ENCODE measurements around the gene NCAM2. TPM values are rescaled to one million over a fixed set of nuclear protein-coding genes. Genes with fewer than 3 reads are reported as not detected.

The NCAM2 gene
- polyA plus RNA-seq, 1 donor from 2014 or later = 9.8 TPM

DNA sequence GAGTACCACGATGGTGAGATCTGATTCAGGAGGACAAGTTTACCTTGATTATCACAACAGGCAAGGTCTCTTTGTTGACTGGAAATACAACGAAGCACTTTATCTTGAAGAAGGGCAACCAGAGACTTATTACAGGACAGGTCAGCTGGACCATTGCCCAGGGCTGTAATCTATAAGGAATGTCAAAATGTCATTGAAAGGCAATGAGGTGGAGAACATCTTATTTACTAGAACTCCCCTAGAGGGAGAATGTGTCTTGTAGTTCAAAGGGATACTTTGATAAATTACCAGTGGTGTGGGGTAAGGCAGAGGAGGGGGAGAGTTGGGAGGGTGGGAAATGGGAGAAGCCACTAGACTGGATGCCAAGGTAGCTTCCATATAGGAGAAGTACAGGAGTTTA is 212.3 kb downstream of the NCAM2 start:
- no peaks in the 10 kb centered on the region for H3K27me3 ChIP-seq (ENCODE audit: insufficient read depth, low read depth, low read length)
- H3F3A ChIP-seq (ENCODE audit: insufficient read depth, low read length, poor library complexity, severe bottlenecking) = no peaks in the 10 kb centered on the region
- H3K4me3 ChIP-seq (ENCODE audit: low read length) = no peak overlapping the region
- no peaks in the 10 kb centered on the region for H3K9me2 ChIP-seq (ENCODE audit: insufficient read depth, low read length)
- H3K9me3 ChIP-seq (ENCODE audit: low read length) = no peaks in the 10 kb centered on the region
- H3K79me2 ChIP-seq (replicated peaks; ENCODE audit: insufficient read depth, low read length) = no peaks in the 10 kb centered on the region
- H3K36me3 ChIP-seq (ENCODE audit: insufficient read depth, low read length) = no peaks in the 10 kb centered on the region
- TF ChIP-seq MXI1 (conservative IDR thresholded peaks at IDR 0.05; ENCODE audit: poor library complexity, severe bottlenecking) = no peak
- no peak for TF ChIP-seq RAD21 (conservative IDR thresholded peaks at IDR 0.05)
- TF ChIP-seq POLR2AphosphoS5 (IDR thresholded peaks at IDR 0.05) = no peak
- no peak for TF ChIP-seq EP300 (conservative IDR thresholded peaks at IDR 0.05; ENCODE audit: poor library complexity, severe bottlenecking)
- no peak for TF ChIP-seq EZH2 (IDR thresholded peaks at IDR 0.05; ENCODE audit: borderline replicate concordance, insufficient read depth, low read length, poor library complexity, severe bottlenecking)
- TF ChIP-seq, protein P1, sequence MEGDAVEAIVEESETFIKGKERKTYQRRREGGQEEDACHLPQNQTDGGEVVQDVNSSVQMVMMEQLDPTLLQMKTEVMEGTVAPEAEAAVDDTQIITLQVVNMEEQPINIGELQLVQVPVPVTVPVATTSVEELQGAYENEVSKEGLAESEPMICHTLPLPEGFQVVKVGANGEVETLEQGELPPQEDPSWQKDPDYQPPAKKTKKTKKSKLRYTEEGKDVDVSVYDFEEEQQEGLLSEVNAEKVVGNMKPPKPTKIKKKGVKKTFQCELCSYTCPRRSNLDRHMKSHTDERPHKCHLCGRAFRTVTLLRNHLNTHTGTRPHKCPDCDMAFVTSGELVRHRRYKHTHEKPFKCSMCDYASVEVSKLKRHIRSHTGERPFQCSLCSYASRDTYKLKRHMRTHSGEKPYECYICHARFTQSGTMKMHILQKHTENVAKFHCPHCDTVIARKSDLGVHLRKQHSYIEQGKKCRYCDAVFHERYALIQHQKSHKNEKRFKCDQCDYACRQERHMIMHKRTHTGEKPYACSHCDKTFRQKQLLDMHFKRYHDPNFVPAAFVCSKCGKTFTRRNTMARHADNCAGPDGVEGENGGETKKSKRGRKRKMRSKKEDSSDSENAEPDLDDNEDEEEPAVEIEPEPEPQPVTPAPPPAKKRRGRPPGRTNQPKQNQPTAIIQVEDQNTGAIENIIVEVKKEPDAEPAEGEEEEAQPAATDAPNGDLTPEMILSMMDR (IDR thresholded peaks at IDR 0.05; ENCODE audit: poor library complexity, severe bottlenecking) = no peak
- no peak for TF ChIP-seq SMC3 (conservative IDR thresholded peaks at IDR 0.05; ENCODE audit: poor library complexity)
- TF ChIP-seq TAF1 (IDR thresholded peaks at IDR 0.05; ENCODE audit: low read depth) = no peak
- TF ChIP-seq, protein P2, sequence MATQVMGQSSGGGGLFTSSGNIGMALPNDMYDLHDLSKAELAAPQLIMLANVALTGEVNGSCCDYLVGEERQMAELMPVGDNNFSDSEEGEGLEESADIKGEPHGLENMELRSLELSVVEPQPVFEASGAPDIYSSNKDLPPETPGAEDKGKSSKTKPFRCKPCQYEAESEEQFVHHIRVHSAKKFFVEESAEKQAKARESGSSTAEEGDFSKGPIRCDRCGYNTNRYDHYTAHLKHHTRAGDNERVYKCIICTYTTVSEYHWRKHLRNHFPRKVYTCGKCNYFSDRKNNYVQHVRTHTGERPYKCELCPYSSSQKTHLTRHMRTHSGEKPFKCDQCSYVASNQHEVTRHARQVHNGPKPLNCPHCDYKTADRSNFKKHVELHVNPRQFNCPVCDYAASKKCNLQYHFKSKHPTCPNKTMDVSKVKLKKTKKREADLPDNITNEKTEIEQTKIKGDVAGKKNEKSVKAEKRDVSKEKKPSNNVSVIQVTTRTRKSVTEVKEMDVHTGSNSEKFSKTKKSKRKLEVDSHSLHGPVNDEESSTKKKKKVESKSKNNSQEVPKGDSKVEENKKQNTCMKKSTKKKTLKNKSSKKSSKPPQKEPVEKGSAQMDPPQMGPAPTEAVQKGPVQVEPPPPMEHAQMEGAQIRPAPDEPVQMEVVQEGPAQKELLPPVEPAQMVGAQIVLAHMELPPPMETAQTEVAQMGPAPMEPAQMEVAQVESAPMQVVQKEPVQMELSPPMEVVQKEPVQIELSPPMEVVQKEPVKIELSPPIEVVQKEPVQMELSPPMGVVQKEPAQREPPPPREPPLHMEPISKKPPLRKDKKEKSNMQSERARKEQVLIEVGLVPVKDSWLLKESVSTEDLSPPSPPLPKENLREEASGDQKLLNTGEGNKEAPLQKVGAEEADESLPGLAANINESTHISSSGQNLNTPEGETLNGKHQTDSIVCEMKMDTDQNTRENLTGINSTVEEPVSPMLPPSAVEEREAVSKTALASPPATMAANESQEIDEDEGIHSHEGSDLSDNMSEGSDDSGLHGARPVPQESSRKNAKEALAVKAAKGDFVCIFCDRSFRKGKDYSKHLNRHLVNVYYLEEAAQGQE (IDR thresholded peaks at IDR 0.05; ENCODE audit: borderline replicate concordance) = no peak
- no peak overlapping the region for H3K4me2 ChIP-seq (ENCODE audit: low read length)
- H2AFZ ChIP-seq (ENCODE audit: low read depth, low read length) = no peak overlapping the region
- H3K27ac ChIP-seq (ENCODE audit: low read length) = no peak overlapping the region
- H3K9ac ChIP-seq (ENCODE audit: low read length) = no peak overlapping the region
- no peaks in the 10 kb centered on the region for H4K20me1 ChIP-seq (ENCODE audit: insufficient read depth)

DNA sequence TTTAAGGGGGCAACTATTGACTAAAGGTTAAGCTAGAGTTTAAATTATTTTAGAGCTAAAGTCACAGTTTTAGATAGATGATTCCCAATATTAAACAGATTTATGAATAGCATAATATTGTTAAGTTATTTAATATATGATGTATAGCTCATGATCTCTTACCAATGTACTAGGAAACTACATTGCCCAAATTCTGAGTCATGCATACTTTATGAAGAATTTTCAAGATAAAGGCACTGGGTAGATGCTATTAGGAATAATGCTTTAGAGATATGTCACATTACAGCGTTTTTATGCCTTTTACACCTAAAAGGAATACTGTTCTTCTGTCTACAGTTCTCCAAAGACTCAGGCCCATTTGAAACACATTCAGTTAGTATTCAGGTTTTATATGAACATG is 215.1 kb downstream of the NCAM2 start:
- no peak overlapping the region for H3K9ac ChIP-seq (ENCODE audit: low read length)
- no peak overlapping the region for H3K27ac ChIP-seq (ENCODE audit: low read length)
- H3K4me3 ChIP-seq (ENCODE audit: low read length) = no peak overlapping the region
- H2AFZ ChIP-seq (ENCODE audit: low read depth, low read length) = no peak overlapping the region
- no peaks in the 10 kb centered on the region for H4K20me1 ChIP-seq (ENCODE audit: insufficient read depth)
- H3K27me3 ChIP-seq (ENCODE audit: insufficient read depth, low read depth, low read length) = no peaks in the 10 kb centered on the region
- H3F3A ChIP-seq (ENCODE audit: insufficient read depth, low read length, poor library complexity, severe bottlenecking) = no peaks in the 10 kb centered on the region
- no peaks in the 10 kb centered on the region for H3K79me2 ChIP-seq (replicated peaks; ENCODE audit: insufficient read depth, low read length)
- no peaks in the 10 kb centered on the region for H3K9me3 ChIP-seq (ENCODE audit: low read length)
- no peaks in the 10 kb centered on the region for H3K9me2 ChIP-seq (ENCODE audit: insufficient read depth, low read length)
- TF ChIP-seq EP300 (conservative IDR thresholded peaks at IDR 0.05; ENCODE audit: poor library complexity, severe bottlenecking) (no peak), EZH2 (IDR thresholded peaks at IDR 0.05; ENCODE audit: borderline replicate concordance, insufficient read depth, low read length, poor library complexity, severe bottlenecking) (no peak), RAD21 (conservative IDR thresholded peaks at IDR 0.05) (no peak), SMC3 (conservative IDR thresholded peaks at IDR 0.05; ENCODE audit: poor library complexity) (no peak), POLR2AphosphoS5 (IDR thresholded peaks at IDR 0.05) (no peak), MXI1 (conservative IDR thresholded peaks at IDR 0.05; ENCODE audit: poor library complexity, severe bottlenecking) (no peak), TAF1 (IDR thresholded peaks at IDR 0.05; ENCODE audit: low read depth) (no peak)
- TF ChIP-seq, protein P1 (IDR thresholded peaks at IDR 0.05; ENCODE audit: poor library complexity, severe bottlenecking) = no peak
- TF ChIP-seq, protein P2 (IDR thresholded peaks at IDR 0.05; ENCODE audit: borderline replicate concordance) = no peak
- H3K36me3 ChIP-seq (ENCODE audit: insufficient read depth, low read length) = no peaks in the 10 kb centered on the region
- no peak overlapping the region for H3K4me2 ChIP-seq (ENCODE audit: low read length)
